ENCODE measurements around the gene CABP4. TPM values are rescaled to one million over a fixed set of nuclear protein-coding genes. Genes with fewer than 3 reads are reported as not detected.

CABP4 gene
- total RNA-seq, 1 donor: not detected

- no peak overlapping the region for H3K4me3 ChIP-seq (ENCODE audit: low read depth, low read length)
- no peak for TF ChIP-seq CTCF (IDR thresholded peaks at IDR 0.05; ENCODE audit: insufficient read depth, low read depth, low read length)
- no peak for DNase-seq (ENCODE audit: low read depth)
Measured at GRCh38 chr11:67413266-67413849, 41.8 kb upstream of the CABP4 start.

- DNase-seq (ENCODE audit: low read depth): no peak
- H3K4me3 ChIP-seq (ENCODE audit: low read depth, low read length): peak within 1 kb of the TSS; percentile 17
- TF ChIP-seq CTCF (IDR thresholded peaks at IDR 0.05; ENCODE audit: insufficient read depth, low read depth, low read length): no peak
Measured at GRCh38 chr11:67415501-67416304, 39.5 kb upstream of the CABP4 start, which contains the start of gene CARNS1. CARNS1 (plus strand) TSS chr11:67415678; CDS start chr11:67416200, 522 bp downstream.

GRCh38 chr11:67416416-67417335 lies 38.5 kb upstream of the CABP4 start:
- no peak for DNase-seq (ENCODE audit: low read depth)
- no peak overlapping the region for H3K4me3 ChIP-seq (ENCODE audit: low read depth, low read length)
- no peak for TF ChIP-seq CTCF (IDR thresholded peaks at IDR 0.05; ENCODE audit: insufficient read depth, low read depth, low read length)

GRCh38 chr11:67417425-67417824 lies 37.7 kb upstream of the CABP4 start:
- no peak for DNase-seq (ENCODE audit: low read depth)
- no peak for TF ChIP-seq CTCF (IDR thresholded peaks at IDR 0.05; ENCODE audit: insufficient read depth, low read depth, low read length)
- H3K4me3 ChIP-seq (ENCODE audit: low read depth, low read length): no peak overlapping the region

- H3K4me3 ChIP-seq (ENCODE audit: low read depth, low read length): no peak overlapping the region
- no peak for DNase-seq (ENCODE audit: low read depth)
- no peak for TF ChIP-seq CTCF (IDR thresholded peaks at IDR 0.05; ENCODE audit: insufficient read depth, low read depth, low read length)
Measured at GRCh38 chr11:67418476-67419281, 36.5 kb upstream of the CABP4 start.

All from fibroblast of villous mesenchyme (primary cell).